HL-60/S4 treated with retinoic acid at 250 ng/mL for 4 days and 3 days (cell line): Measurements from ENCODE around the gene PRSS27.

Experiments
- in situ Hi-C: fragments of 300-500 bp; cut with MboI; formaldehyde crosslinking; loops from 2 replicates; pipeline ENCODE4 v1.7.0; 2022; ENCODE audit warnings: low sequenced_read_pairs

The PRSS27 gene

GRCh38 chr16:2752035-2752849 is 32.2 kb upstream of the PRSS27 start, which contains the start of gene SRRM2:
Gene SRRM2 (plus strand): TSS chr16:2752638. CDS start chr16:2756365, 3,727 bp downstream.
- in situ Hi-C loops: no loop called here

GRCh38 chr16:2751577-2752034 is 31.6 kb upstream of the PRSS27 start:
- in situ Hi-C loops: no loop called here

DNA sequence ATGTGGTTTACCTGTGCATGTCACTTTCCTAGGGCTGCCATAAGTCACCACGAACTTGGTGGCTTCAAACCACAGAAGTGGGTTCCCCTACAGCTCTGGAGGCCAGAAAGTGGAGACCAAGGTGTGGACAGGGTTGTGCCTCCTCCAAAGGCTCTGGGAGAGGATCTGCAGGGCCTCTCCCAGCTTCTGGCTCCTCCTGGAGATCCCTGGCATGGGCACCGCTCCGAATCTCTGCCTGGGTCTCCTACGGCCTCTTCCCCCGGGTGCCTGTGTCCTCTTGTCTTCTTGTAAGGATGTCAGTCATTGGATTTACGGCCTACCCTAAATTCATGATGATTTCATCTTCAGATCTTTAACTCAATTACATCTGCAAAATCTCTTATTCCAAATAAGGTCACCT is 29.9 kb upstream of the PRSS27 start:
- in situ Hi-C loops: no loop called here

- in situ Hi-C loops: no loop called here
These were observed 29.5 kb upstream of the PRSS27 start for GRCh38 chr16:2749476-2749875.

DNA sequence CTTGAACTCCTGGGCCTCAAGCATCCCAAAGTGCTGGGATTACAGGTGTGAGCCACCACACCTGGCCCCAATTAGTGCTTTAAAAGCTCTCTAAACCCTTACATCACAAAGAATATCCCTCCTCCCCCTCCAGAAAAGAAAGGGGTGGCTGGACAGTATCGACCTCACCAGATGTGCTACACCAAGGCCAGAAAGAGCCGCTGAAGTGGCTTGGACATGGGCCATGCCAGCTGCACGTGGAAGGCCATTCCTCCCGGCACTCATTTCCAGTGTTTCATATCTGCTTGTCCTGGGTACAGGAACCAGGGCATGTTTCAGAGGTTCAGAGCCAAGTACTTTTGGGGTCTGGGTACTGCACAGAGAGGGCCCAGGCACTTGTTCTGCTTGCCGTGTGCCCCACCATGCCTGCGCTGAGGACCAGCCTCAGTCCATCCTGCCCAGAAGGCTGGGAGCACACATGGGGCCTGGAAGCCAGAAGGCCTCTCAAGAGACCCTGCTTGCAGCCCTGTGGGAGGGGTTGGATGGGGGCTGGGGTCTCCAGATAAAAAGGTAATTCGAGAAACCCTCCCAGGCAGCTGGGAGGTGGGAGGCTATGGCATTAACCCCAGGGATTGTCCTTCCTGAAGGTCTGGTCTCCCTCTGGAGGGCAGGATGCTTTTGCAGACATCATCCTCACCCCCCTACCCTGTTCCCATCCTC is 28.9 kb upstream of the PRSS27 start:
- in situ Hi-C loops: no loop called here

DNA sequence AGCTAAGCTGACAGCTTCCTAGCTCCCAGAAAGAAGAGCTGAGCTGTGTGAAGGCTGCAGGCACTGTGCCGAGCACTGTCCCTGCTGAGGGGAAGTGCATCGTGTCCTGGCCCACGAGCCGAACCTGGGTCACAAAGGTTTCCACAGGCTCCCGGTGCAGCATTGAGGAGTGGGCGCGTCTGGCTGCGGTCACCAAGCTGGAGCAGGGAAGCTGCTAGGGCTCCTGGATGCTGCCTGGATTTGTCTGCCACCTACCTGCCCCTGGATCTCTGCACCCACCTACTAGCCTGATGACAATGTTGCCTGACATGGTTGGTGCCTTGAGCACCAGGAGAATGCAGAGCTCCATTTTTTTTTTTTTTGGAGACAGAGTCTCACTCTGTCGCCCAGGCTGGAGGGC is 25.9 kb upstream of the PRSS27 start:
- in situ Hi-C loops: no loop called here

GRCh38 chr16:2745116-2745890 is 25.3 kb upstream of the PRSS27 start:
- in situ Hi-C loops: no loop called here

DNA sequence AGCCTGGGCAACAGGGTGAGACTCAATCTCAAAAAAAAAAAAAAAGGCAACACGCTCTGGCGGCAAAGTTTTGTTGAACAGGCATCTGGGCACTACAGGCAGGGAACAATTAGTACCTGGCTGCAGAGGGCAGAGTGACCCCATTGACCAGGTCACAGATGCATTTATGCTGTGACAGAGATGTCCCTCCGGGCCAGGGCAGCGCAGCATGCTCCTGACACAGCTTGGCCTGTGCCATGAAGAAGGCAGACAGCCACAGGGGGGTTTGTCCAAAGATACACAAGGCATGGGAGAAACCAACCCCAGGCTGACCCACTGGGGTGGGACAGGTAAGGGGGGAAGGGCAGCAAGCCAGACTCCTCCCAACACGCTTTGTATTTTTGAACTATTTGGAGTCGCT is 24.7 kb upstream of the PRSS27 start:
- in situ Hi-C loops: no loop called here

DNA sequence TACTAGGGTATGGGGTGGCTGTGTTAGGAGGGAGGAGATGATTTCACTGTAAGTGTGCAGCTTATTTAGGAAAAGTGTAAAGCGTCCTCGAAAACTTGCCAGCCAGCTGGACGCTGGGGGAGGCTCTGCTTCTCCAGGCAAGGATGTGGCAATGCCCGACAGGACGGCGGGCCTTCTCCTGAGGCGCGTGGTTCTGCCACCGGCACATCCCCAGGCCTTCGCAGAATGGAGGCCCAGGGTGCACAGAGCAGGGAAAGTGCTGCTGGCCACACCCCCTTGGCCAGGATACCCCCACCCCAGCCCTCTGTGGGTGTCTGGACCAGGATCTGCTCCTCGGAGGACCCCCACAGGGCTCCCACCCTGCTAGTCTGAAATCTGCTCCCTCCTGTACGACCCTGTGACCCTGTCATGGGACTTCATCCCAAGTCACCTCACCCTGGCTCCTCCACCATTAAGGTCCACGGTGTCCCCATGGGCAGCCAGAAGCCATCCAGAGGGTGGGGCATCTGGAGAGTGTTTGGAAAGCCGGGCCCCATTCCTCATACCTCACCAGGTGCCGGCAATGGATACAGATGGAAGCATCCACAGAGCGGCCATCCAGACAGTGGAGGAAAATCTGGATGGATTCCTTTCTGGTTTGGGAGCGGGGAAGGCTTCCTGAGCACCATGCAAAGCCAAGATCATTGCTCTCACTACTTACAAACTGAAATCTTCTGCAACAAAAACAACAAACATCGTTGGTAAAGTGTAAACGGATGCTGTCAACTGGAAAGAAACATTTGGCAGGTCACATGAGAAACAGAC is 23.2 kb upstream of the PRSS27 start:
- in situ Hi-C loops: no loop called here

DNA sequence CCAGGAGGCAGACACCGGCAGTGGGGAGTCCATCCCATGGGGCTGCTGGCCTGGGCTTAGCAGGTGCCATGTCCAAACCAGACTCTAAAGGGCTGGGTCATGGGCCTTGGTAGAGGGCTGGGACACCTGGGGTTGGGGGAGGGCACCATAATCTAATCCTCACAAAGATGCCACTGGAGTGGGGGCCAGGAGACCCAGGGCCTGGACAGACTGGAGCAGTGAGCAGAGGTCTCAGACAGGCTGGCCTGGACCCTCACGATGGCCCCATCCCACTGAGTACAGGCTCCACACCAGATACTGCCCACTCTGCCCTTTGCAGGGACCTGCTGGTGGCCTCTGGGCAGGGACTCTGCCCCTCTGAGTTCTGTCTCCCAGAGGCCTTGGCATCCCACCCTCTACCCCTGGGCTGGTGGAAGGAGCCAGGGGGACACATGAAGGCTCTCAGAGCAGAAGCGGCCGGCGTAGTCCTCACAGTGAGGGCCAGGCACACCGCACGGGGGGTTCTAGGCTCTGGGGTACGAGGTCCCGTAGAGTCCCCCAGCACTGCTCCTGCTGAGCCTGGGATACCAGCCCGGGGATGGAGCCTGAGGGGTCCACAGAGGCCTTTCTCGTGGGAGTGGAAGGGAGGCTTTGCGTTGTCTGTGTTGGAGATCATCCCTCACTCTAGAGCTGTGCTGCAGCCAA is 22.4 kb upstream of the PRSS27 start:
- in situ Hi-C loops: no loop called here

GRCh38 chr16:2741168-2741567 is 21.1 kb upstream of the PRSS27 start:
- in situ Hi-C loops: no loop called here

DNA sequence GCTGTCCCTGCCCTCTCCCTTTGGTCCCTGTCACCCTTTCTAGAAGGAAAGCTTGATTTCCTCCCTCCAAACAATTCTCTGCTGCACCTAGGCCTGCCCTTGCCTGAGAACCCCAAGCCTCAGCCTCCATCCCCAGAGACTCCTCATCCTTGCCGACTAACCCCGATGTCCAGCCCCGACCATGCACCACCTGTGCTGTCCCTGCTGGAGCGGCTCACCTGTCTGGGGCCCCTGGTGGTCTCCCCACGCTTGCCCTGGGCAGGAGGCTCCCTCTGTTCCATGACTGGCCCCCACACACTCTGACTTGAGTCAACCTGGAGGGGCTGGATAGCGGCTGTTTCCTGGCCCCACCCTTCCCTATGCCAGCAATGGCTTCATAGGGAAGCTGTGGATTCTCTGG is 20.5 kb upstream of the PRSS27 start:
- in situ Hi-C loops: no loop called here

DNA sequence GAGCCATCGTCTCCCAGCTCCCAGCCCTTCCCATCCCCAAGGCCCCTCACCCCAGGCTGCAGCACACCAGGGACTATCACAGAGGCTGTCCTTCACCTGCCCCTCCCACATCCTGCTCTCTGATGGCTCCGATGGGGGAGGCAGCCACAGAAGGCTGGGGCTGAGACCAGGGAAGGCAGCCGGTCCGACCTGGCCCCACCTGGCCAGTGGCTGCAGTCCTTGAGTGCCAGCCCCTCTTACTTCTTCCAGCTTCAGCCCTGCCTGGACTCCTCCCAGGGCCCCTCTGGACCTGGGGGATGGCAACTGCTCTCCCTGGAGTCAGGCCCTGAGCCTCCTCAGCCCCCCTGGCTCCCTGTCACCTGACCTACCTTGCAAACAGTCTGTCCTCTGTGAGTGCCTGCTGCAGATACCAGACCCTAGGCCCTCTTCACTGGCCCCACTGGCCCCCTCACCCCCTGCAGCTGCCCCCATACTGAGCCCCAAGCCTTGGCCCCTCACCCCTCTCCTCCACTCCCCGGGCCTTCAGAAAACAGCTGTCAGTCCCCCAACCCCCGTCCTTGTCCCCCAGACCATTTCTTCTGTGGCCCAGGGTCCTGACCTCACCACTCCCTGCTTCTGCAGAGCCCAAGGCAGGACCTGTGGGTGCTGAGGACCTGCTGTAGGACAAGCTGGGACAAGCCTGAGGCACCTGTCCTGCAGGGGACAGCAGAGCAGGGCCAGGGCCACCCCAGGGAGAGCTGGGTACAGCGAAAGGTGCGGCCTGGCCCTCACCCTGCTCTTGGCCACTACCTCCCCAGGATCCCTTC is 19.8 kb upstream of the PRSS27 start:
- in situ Hi-C loops: no loop called here

DNA sequence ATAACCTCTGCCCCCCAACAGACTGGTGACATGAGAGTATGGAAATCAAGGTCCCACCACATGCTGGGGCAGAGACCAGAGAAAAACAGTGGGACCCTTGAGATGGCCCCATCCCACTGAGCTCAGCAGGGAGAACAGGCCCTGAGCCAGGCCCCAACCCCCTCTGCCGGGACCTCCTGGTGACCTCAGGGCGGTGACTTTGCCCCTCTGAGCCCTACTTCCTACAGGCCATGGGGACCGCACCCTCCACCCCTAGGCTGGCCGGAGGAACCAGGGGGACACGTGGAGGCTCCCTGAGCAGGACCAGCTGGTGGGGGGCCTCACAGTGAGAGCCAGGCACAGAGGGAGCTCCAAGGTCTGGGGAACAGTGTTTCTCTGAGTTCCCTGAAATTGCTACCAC is 18.6 kb upstream of the PRSS27 start:
- in situ Hi-C loops: no loop called here

DNA sequence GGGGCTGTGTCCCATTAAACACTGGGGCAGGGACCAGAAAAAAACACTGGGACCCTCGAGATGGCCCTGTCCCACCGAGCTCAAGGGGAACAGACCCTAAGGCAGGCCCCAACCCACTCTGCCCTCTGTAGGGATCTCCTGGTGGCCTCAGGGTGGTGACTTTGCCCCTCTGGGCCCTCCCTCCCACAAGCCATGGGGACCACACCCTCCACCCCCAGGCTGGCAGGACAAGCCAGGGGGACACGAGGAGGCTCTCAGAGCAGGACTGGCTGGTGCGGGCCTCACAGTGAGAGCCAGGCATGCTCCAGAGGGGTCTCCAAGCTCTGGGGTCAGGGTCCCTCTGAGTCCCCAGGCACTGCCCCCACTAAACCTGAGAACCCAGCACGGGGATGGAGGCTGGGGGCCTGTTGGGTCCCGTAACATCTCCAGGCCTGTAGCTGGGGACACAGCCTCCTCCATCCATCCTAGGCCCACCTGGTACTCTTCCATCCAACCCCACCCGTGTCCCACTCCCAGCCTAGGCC is 17.9 kb upstream of the PRSS27 start:
- in situ Hi-C loops: no loop called here

DNA sequence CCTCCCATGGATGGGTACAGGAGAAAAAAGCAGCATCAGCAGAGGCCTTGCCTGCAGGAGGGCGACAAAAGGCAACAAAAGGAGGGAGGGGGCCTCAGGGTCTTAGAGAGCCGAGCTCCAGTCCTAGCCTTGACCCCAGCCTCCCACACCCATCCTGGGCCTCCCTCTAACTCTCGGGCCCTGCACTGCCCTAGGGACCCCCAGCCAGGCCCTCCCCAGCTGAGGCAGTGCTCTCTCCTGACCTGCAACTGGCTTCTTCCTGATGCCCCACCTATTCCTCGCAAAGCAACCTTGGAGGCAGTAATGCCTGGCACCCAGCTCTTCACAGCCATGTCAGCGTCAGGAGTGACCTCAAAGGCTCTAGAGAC is 17.2 kb upstream of the PRSS27 start:
- in situ Hi-C loops: no loop called here

- in situ Hi-C loops: no loop called here
These were observed 16.6 kb upstream of the PRSS27 start for GRCh38 chr16:2736476-2737237.

GRCh38 chr16:2734844-2735515 is 15.0 kb upstream of the PRSS27 start:
- in situ Hi-C loops: no loop called here
